Testis (tissue), 2 donors: ENCODE data around the gene YOD1.

ENCODE experiments used
- POLR2A ChIP-seq: fragments of 450-650 bp; IDR thresholded peaks from one replicate; pipeline ENCODE4 v1.6.1; 2017; ENCODE audit warnings: antibody characterized with exemption, mild to moderate bottlenecking, moderate library complexity
- TF ChIP-seq, protein P1 (sequence below), 3 experiments: fragments of 450-650 bp in 2 of 3; fragments of 200-600 bp in 1 of 3; sonication (generic) in 1 of 3; IDR thresholded peaks; one replicate each; pipeline ENCODE4 v1.5.1; 2016 to 2019; ENCODE audit warnings: antibody characterized with exemption in 3 of 3, mild to moderate bottlenecking in 2 of 3, moderate library complexity in 1 of 3

DNA sequence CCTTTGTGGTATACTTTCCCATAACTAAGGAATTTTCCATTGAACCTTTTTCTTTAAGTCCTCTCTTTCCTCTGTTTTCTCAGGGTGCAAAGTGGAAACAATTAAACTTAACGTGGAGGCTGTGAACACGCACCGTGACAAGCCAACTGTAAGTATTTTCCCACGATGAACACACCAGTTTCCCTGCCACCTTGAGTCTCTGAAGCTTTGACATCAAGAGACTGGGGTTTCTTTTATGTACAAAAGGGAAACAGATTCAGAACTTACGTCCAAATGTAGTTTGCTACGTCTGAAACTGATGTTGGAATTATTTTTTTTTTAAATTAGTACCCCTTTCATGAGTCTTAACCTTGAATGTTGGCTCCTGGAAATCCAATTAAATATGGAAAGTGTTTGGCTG lies 20.4 kb upstream of the YOD1 start:
- TF ChIP-seq, protein P1, sequence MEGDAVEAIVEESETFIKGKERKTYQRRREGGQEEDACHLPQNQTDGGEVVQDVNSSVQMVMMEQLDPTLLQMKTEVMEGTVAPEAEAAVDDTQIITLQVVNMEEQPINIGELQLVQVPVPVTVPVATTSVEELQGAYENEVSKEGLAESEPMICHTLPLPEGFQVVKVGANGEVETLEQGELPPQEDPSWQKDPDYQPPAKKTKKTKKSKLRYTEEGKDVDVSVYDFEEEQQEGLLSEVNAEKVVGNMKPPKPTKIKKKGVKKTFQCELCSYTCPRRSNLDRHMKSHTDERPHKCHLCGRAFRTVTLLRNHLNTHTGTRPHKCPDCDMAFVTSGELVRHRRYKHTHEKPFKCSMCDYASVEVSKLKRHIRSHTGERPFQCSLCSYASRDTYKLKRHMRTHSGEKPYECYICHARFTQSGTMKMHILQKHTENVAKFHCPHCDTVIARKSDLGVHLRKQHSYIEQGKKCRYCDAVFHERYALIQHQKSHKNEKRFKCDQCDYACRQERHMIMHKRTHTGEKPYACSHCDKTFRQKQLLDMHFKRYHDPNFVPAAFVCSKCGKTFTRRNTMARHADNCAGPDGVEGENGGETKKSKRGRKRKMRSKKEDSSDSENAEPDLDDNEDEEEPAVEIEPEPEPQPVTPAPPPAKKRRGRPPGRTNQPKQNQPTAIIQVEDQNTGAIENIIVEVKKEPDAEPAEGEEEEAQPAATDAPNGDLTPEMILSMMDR (IDR thresholded peaks at IDR 0.05) = no peak
- no peak for TF ChIP-seq POLR2A
